A549 (cell line): ENCODE data around the gene SPTSSA. TPM values are rescaled to one million over a fixed set of nuclear protein-coding genes. Genes with fewer than 3 reads are reported as not detected.
"Not testable (repeated sequence)": the region's sequence is repeated elsewhere in the genome, so short reads cannot be mapped to it uniquely, and the experiment has no call there.

ENCODE experiments used
- ATAC-seq, 2 experiments: fragments of 200-7000 bp in 1 of 2; fragments of >200 bp in 1 of 2; cut with Nextera tagmentation in 1 of 2; cut with Tn5 transposase in 1 of 2; 3 replicates each; pipeline versions ENCODE4 v1.8.0 to v1.9.1; 2018 to 2020; ENCODE audit warnings: mild to moderate bottlenecking in 1 of 2, moderate library complexity in 1 of 2
- CTCF ChIA-PET: fragments of 300-600 bp; sonication (Branson Sonifier 250); formaldehyde crosslinking; extraction: SDS; loops from one replicate; lab custom pipeline; 2021; ENCODE audit warnings: antibody characterized with exemption, inconsistent platforms; lab: Yijun Ruan, JAX
- POLR2A ChIA-PET: fragments of 350-600 bp; formaldehyde crosslinking; extraction: SDS; loops from one replicate; lab custom pipeline; 2021; ENCODE audit warnings: antibody characterized with exemption, inconsistent platforms; lab: Yijun Ruan, JAX
- DNase-seq, 2 experiments: peaks; one replicate each; pipeline versions ENCODE4 v3.0.0 to v3.0.0-alpha.2; 2011 to 2016; ENCODE audit warnings: low read depth in 1 of 2, low spot score in 1 of 2
- FAIRE-seq: peaks from 2 replicates; lab custom pipeline; 2011; peaks lifted over from hg19 to GRCh38; lab: Jason Lieb, UNC
- H3K27ac ChIP-seq, 2 experiments: fragments of >200 bp; sonication (Bioruptor Twin); formaldehyde crosslinking; 3 replicates each; pipeline ENCODE4 v1.5.1; 2016 to 2017
- H3K4me1 ChIP-seq: fragments of >200 bp; sonication (Bioruptor Twin); formaldehyde crosslinking; 3 replicates; pipeline ENCODE4 v1.6.1; 2016
- H3K4me2 ChIP-seq: fragments of >200 bp; sonication (Bioruptor Twin); formaldehyde crosslinking; 3 replicates; pipeline ENCODE4 v1.6.1; 2016
- H3K4me3 ChIP-seq: fragments of >200 bp; sonication (Bioruptor Twin); formaldehyde crosslinking; 3 replicates; pipeline ENCODE4 v1.5.1; 2016
- H3K9me3 ChIP-seq: fragments of >200 bp; sonication (Bioruptor Twin); formaldehyde crosslinking; 3 replicates; pipeline ENCODE4 v1.6.1; 2016
- BCL3 ChIP-seq: fragments of >200 bp; sonication (Bioruptor Twin); formaldehyde crosslinking; IDR thresholded peaks from 3 replicates; pipeline ENCODE4 v1.6.1; 2016
- CEBPB ChIP-seq, 2 experiments: fragments of >200 bp in 1 of 2; sonication (Bioruptor Twin) in 1 of 2; formaldehyde crosslinking in 1 of 2; IDR thresholded peaks; 2 replicates each; pipeline ENCODE4 v1.6.1; 2012 to 2016
- EHF ChIP-seq: fragments of 250-450 bp; sonication (Bioruptor Pico); IDR thresholded peaks from 2 replicates; pipeline ENCODE4 v1.5.0; 2020; ENCODE audit warnings: mild to moderate bottlenecking
- KDM5A ChIP-seq: fragments of 200-600 bp; sonication (generic); IDR thresholded peaks from 2 replicates; pipeline ENCODE4 v1.6.1; 2016; ENCODE audit warnings: antibody characterized with exemption, mild to moderate bottlenecking
- MAFK ChIP-seq: fragments of 450-650 bp; IDR thresholded peaks from 2 replicates; pipeline ENCODE4 v1.6.1; 2014; ENCODE audit not compliant: partially characterized antibody
- NR3C1 ChIP-seq: fragments of >200 bp; sonication (Bioruptor Twin); formaldehyde crosslinking; IDR thresholded peaks from 3 replicates; pipeline ENCODE4 v1.6.1; 2017
- PBX3 ChIP-seq: IDR thresholded peaks from 2 replicates; pipeline ENCODE4 v1.6.1; 2012
- SREBF2 ChIP-seq: fragments of 450-650 bp; IDR thresholded peaks from 2 replicates; pipeline ENCODE4 v1.6.1; 2014; ENCODE audit warnings: mild to moderate bottlenecking, moderate library complexity
- WGBS: methylation state at CpG from one replicate; pipeline ENCODE4 v1.1.6; 2017; ENCODE audit errors: missing lambda C conversion rate; 5-methylcytosine and 5-hydroxymethylcytosine counted together
- polyA plus RNA-seq, 4 experiments: library from polyadenylated mRNA; depleted of rRNA in 3 of 4; stranded (reverse); fragments of >200 nt; fragmentation: RNase III in 1 of 4; extraction: RNeasy Plus Mini Kit Qiagen cat#74134 plus additional on column Dnase treatment in 1 of 4; gene quantifications; 2 replicates in 3 of 4; 3 replicates in 1 of 4; pipeline ENCODE4 v1.2.3, GENCODE V29; 2011 to 2017

SPTSSA gene
- polyA plus RNA-seq, 2 of the 4 experiments (the other 2 are of a cell fraction): 68.0 to 105 TPM

- peak overlapping the region; percentile 14 to 77; a peak in 5 of 6 replicates for H3K27ac ChIP-seq
- TF ChIP-seq NR3C1 (no peak), MAFK (peak; percentile 37)
- TF ChIP-seq, all 56 proteins: peak for 1
- H3K9me3 ChIP-seq: no peaks in the 10 kb centered on the region
- ChIA-PET POLR2A (interaction anchor here (0.6 kb wide), 1 partner anchor 69 kb away, joined by 3 read pairs; no protein-coding TSS in a partner anchor), CTCF (interaction anchor here (1.2 to 1.4 kb wide), 2 partner anchors 59 to 105 kb away, joined by 3 to 4 read pairs; no protein-coding TSS in a partner anchor)
- DNase-seq: no peak
- ATAC-seq: peak; percentile 46 to 59; a peak in 4 of 6 replicates
- peak overlapping the region; percentile 44 for H3K4me2 ChIP-seq
- H3K4me3 ChIP-seq: no peak overlapping the region
- WGBS: 66% methylated on average over 1 of the region's 1 CpG
- FAIRE-seq: no peak
- H3K4me1 ChIP-seq: peaks cover 36% of the 10 kb centered on the region
Measured at GRCh38 chr14:34436960-34437728, 24.9 kb downstream of the SPTSSA start.

GRCh38 chr14:34436118-34436905 is 25.7 kb downstream of the SPTSSA start:
- Histone ChIP-seq H3K4me1 (peaks cover 38% of the 10 kb centered on the region), H3K4me3 (no peak overlapping the region), H3K27ac (peak overlapping the region; percentile 14 to 77; a peak in 3 of 6 replicates), H3K4me2 (peak overlapping the region; percentile 44), H3K9me3 (no peaks in the 10 kb centered on the region)
- ChIA-PET POLR2A (interaction anchor here (0.6 kb wide), 1 partner anchor 69 kb away, joined by 3 read pairs; no protein-coding TSS in a partner anchor), CTCF (interaction anchor here (1.1 to 1.4 kb wide), 4 partner anchors 47 to 105 kb away, joined by 3 to 4 read pairs (median 3); no protein-coding TSS in a partner anchor)
- ATAC-seq (peak in 1 of 2 experiments; percentile 58; a peak in 3 of 6 replicates), FAIRE-seq (no peak), DNase-seq (no peak)
- TF ChIP-seq EHF (CRISPR knock-in tag) (no peak), CEBPB (IDR thresholded peaks at IDR 0.05) (0 out of 4 replicates have a peak, but pooled peaks of 1 of the 2 experiments have one; percentile 11)
- WGBS: 19% methylated on average over 1 of the region's 1 CpG

- no peak for ATAC-seq
- no peak overlapping the region for H3K27ac ChIP-seq
- TF ChIP-seq SREBF2 (no peak), MAFK (peak; percentile 45)
- no peaks in the 10 kb centered on the region for H3K9me3 ChIP-seq
- CTCF ChIA-PET: no interaction called here
- WGBS: 93% methylated on average over 2 of the region's 2 CpGs
- no peak for DNase-seq
- FAIRE-seq: no peak
- POLR2A ChIA-PET: no interaction called here
- no peak overlapping the region for H3K4me3 ChIP-seq
- no peak overlapping the region for H3K4me2 ChIP-seq
- H3K4me1 ChIP-seq: peaks cover 38% of the 10 kb centered on the region
Measured at GRCh38 chr14:34433957-34434356, 28.1 kb downstream of the SPTSSA start.

GRCh38 chr14:34428102-34428466 is 34.0 kb downstream of the SPTSSA start:
- H3K4me1 ChIP-seq, H3K9me3 ChIP-seq, H3K27ac ChIP-seq, DNase-seq, FAIRE-seq, POLR2A ChIA-PET, ATAC-seq, H3K4me3 ChIP-seq, H3K4me2 ChIP-seq: not testable (repeated sequence)
- WGBS: 70% methylated on average over 5 of the region's 5 CpGs
- CTCF ChIA-PET: interaction anchor here (0.9 kb wide), 1 partner anchor 74 kb away, joined by 3 read pairs; no protein-coding TSS in a partner anchor

- POLR2A ChIA-PET: no interaction called here
- FAIRE-seq: no peak
- Histone ChIP-seq H3K4me1 (no peaks in the 10 kb centered on the region), H3K4me2 (no peak overlapping the region), H3K27ac (peak overlapping the region in 1 of 2 experiments; percentile 0; a peak in 2 of 6 replicates), H3K9me3 (0 out of 3 replicates have a peak, but pooled peaks cover 2% of the 10 kb centered on the region), H3K4me3 (no peak overlapping the region)
- no peak for DNase-seq
- 72% methylated on average over 11 of the region's 11 CpGs for WGBS
- CTCF ChIA-PET: interaction anchor here (0.6 to 1.0 kb wide), 2 partner anchors 10 to 76 kb away, joined by 3 read pairs; no protein-coding TSS in a partner anchor
- ATAC-seq: peak in 1 of 2 experiments; percentile 30; a peak in 1 of 6 replicates
- TF ChIP-seq MAFK: peak; percentile 47
- no peak for TF ChIP-seq PBX3
- no peak for TF ChIP-seq KDM5A
- no peak for TF ChIP-seq BCL3
- TF ChIP-seq, all 56 proteins: peak for 1
Measured at GRCh38 chr14:34426313-34427295, 35.4 kb downstream of the SPTSSA start.
